ENCODE data around the gene RASA3. TPM values are rescaled to one million over a fixed set of nuclear protein-coding genes. Genes with fewer than 3 reads are reported as not detected.

Gene RASA3
- total RNA-seq, 2 donors from 2014 or later = 6.3 to 12.0 TPM

- Histone ChIP-seq H3K27ac (ENCODE audit: low read depth, low read length) (peak overlapping the region; percentile 38), H3K4me1 (ENCODE audit: control insufficient read depth, insufficient read depth, low read length) (peaks cover 12% of the 10 kb centered on the region), H3K9ac (ENCODE audit: extremely low read depth, low read length, poor library complexity, severe bottlenecking) (peak overlapping the region; percentile 8), H3K27me3 (ENCODE audit: control insufficient read depth, insufficient read depth, low read length, poor library complexity, severe bottlenecking) (peaks cover 6% of the 10 kb centered on the region), H3K36me3 (ENCODE audit: control insufficient read depth, insufficient read depth, low read length) (no peaks in the 10 kb centered on the region), H3K4me3 (ENCODE audit: low read length) (peak overlapping the region; percentile 87), H3K9me3 (ENCODE audit: control insufficient read depth, low read length) (no peaks in the 10 kb centered on the region)
- no peaks in the 10 kb centered on the region for H3K9me3 Mint-ChIP-seq
- H3K4me1 Mint-ChIP-seq = peaks cover 38% of the 10 kb centered on the region
- WGBS, 2 experiments (ENCODE audit: insufficient coverage in 1 of 2, insufficient read length in 1 of 2) = 1 to 2% methylated on average over 8 to 95 of the region's 95 CpGs
- peaks cover 4% of the 10 kb centered on the region for H3K27me3 Mint-ChIP-seq (ENCODE audit: insufficient read depth)
- no peak for DNase-seq
- peak overlapping the region; percentile 85 for H3K4me3 Mint-ChIP-seq
- TF ChIP-seq CTCF (conservative IDR thresholded peaks at IDR 0.05) = no peak
- no peaks in the 10 kb centered on the region for H3K36me3 Mint-ChIP-seq (ENCODE audit: low read depth)
- peak overlapping the region; percentile 58 for H3K27ac Mint-ChIP-seq
Measured at GRCh38 chr13:114131583-114132418, 622 bp downstream of the RASA3 start.

- peaks cover 12% of the 10 kb centered on the region for H3K4me1 ChIP-seq (ENCODE audit: control insufficient read depth, insufficient read depth, low read length)
- WGBS, 2 experiments (ENCODE audit: insufficient coverage in 1 of 2, insufficient read length in 1 of 2) = 13 to 16% methylated on average over 14 to 30 of the region's 30 CpGs
- H3K9me3 Mint-ChIP-seq = no peaks in the 10 kb centered on the region
- H3K9ac ChIP-seq (ENCODE audit: extremely low read depth, low read length, poor library complexity, severe bottlenecking) = no peak overlapping the region
- no peaks in the 10 kb centered on the region for H3K36me3 ChIP-seq (ENCODE audit: control insufficient read depth, insufficient read depth, low read length)
- peak overlapping the region; percentile 87 for H3K4me3 ChIP-seq (ENCODE audit: low read length)
- H3K4me3 Mint-ChIP-seq = peak overlapping the region; percentile 85
- peaks cover 6% of the 10 kb centered on the region for H3K27me3 ChIP-seq (ENCODE audit: control insufficient read depth, insufficient read depth, low read length, poor library complexity, severe bottlenecking)
- peaks cover 4% of the 10 kb centered on the region for H3K27me3 Mint-ChIP-seq (ENCODE audit: insufficient read depth)
- peak; percentile 79 for DNase-seq
- peak overlapping the region; percentile 58 for H3K27ac Mint-ChIP-seq
- H3K9me3 ChIP-seq (ENCODE audit: control insufficient read depth, low read length) = no peaks in the 10 kb centered on the region
- TF ChIP-seq CTCF (conservative IDR thresholded peaks at IDR 0.05) = no peak
- H3K36me3 Mint-ChIP-seq (ENCODE audit: low read depth) = no peaks in the 10 kb centered on the region
- peak overlapping the region; percentile 34 for H3K27ac ChIP-seq (ENCODE audit: low read depth, low read length)
- peaks cover 38% of the 10 kb centered on the region for H3K4me1 Mint-ChIP-seq
Measured at GRCh38 chr13:114130837-114131582, 1.4 kb downstream of the RASA3 start.

- Histone ChIP-seq H3K36me3 (ENCODE audit: control insufficient read depth, insufficient read depth, low read length) (no peaks in the 10 kb centered on the region), H3K27me3 (ENCODE audit: control insufficient read depth, insufficient read depth, low read length, poor library complexity, severe bottlenecking) (peaks cover 6% of the 10 kb centered on the region), H3K9ac (ENCODE audit: extremely low read depth, low read length, poor library complexity, severe bottlenecking) (no peak overlapping the region), H3K9me3 (ENCODE audit: control insufficient read depth, low read length) (no peaks in the 10 kb centered on the region), H3K4me3 (ENCODE audit: low read length) (no peak overlapping the region), H3K27ac (ENCODE audit: low read depth, low read length) (peak overlapping the region; percentile 34), H3K4me1 (ENCODE audit: control insufficient read depth, insufficient read depth, low read length) (peaks cover 12% of the 10 kb centered on the region)
- Mint-ChIP-seq H3K4me1 (peaks cover 38% of the 10 kb centered on the region), H3K4me3 (peak overlapping the region; percentile 85), H3K36me3 (ENCODE audit: low read depth) (no peaks in the 10 kb centered on the region), H3K27me3 (ENCODE audit: insufficient read depth) (peaks cover 4% of the 10 kb centered on the region), H3K9me3 (no peaks in the 10 kb centered on the region), H3K27ac (no peak overlapping the region)
- WGBS, 2 experiments (ENCODE audit: insufficient coverage in 1 of 2, insufficient read length in 1 of 2) = 61 to 67% methylated on average over 7 to 18 of the region's 18 CpGs
- no peak for TF ChIP-seq CTCF (conservative IDR thresholded peaks at IDR 0.05)
- DNase-seq = peak; percentile 51
Measured at GRCh38 chr13:114130131-114130836, 2.1 kb downstream of the RASA3 start.
